Measurements from ENCODE around the gene NUDT9. TPM values are rescaled to one million over a fixed set of nuclear protein-coding genes. Genes with fewer than 3 reads are reported as not detected.

Gene NUDT9
- total RNA-seq, 1 donor from 2014 or later = 18.0 TPM

GRCh38 chr4:87493115-87493514, 70.7 kb downstream of the NUDT9 start:
- Histone ChIP-seq H3K79me2 (ENCODE audit: low read depth) (no peaks in the 10 kb centered on the region), H3K4me1 (no peaks in the 10 kb centered on the region), H3K27ac (no peak overlapping the region), H3K36me3 (no peaks in the 10 kb centered on the region), H4K20me1 (ENCODE audit: low read depth) (no peaks in the 10 kb centered on the region), H3K9ac (no peak overlapping the region), H3K27me3 (no peaks in the 10 kb centered on the region), H3F3A (ENCODE audit: low read depth) (no peaks in the 10 kb centered on the region), H3K4me3 (no peak overlapping the region), H2AFZ (replicated peaks) (no peak overlapping the region), H3K4me2 (no peak overlapping the region), H3K9me3 (ENCODE audit: low read depth) (no peaks in the 10 kb centered on the region)
- no peak for DNase-seq (ENCODE audit: low spot score)
- TF ChIP-seq, protein P1, sequence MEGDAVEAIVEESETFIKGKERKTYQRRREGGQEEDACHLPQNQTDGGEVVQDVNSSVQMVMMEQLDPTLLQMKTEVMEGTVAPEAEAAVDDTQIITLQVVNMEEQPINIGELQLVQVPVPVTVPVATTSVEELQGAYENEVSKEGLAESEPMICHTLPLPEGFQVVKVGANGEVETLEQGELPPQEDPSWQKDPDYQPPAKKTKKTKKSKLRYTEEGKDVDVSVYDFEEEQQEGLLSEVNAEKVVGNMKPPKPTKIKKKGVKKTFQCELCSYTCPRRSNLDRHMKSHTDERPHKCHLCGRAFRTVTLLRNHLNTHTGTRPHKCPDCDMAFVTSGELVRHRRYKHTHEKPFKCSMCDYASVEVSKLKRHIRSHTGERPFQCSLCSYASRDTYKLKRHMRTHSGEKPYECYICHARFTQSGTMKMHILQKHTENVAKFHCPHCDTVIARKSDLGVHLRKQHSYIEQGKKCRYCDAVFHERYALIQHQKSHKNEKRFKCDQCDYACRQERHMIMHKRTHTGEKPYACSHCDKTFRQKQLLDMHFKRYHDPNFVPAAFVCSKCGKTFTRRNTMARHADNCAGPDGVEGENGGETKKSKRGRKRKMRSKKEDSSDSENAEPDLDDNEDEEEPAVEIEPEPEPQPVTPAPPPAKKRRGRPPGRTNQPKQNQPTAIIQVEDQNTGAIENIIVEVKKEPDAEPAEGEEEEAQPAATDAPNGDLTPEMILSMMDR (IDR thresholded peaks at IDR 0.05) = no peak
- TF ChIP-seq EZH2phosphoT487 (IDR thresholded peaks at IDR 0.05) = no peak
- TF ChIP-seq EZH2 (IDR thresholded peaks at IDR 0.05) = no peak
- Mint-ChIP-seq H3K36me3 (peaks cover 10% of the 10 kb centered on the region), H3K27me3 (ENCODE audit: insufficient read depth, low read depth) (no peaks in the 10 kb centered on the region), H3K9me3 (peaks cover 2% of the 10 kb centered on the region), H3K4me1 (no peaks in the 10 kb centered on the region), H3K4me3 (no peak overlapping the region), H3K27ac (no peak overlapping the region)

GRCh38 chr4:87497159-87497558, 74.8 kb downstream of the NUDT9 start:
- TF ChIP-seq, protein P1 (IDR thresholded peaks at IDR 0.05) = peak; percentile 71
- TF ChIP-seq EZH2phosphoT487 (IDR thresholded peaks at IDR 0.05) (no peak), EZH2 (IDR thresholded peaks at IDR 0.05) (no peak)
- H3K4me1 ChIP-seq = no peaks in the 10 kb centered on the region
- Mint-ChIP-seq H3K4me1 (no peaks in the 10 kb centered on the region), H3K4me3 (no peak overlapping the region), H3K9me3 (no peaks in the 10 kb centered on the region), H3K27me3 (ENCODE audit: insufficient read depth, low read depth) (no peaks in the 10 kb centered on the region), H3K36me3 (no peaks in the 10 kb centered on the region), H3K27ac (no peak overlapping the region)
- no peak overlapping the region for H3K4me3 ChIP-seq
- no peaks in the 10 kb centered on the region for H3K9me3 ChIP-seq (ENCODE audit: low read depth)
- H3K27ac ChIP-seq = no peak overlapping the region
- H3F3A ChIP-seq (ENCODE audit: low read depth) = no peaks in the 10 kb centered on the region
- no peak overlapping the region for H3K9ac ChIP-seq
- H3K79me2 ChIP-seq (ENCODE audit: low read depth) = no peaks in the 10 kb centered on the region
- no peaks in the 10 kb centered on the region for H3K36me3 ChIP-seq
- peak; percentile 30 for DNase-seq (ENCODE audit: low spot score)
- no peaks in the 10 kb centered on the region for H3K27me3 ChIP-seq
- no peaks in the 10 kb centered on the region for H4K20me1 ChIP-seq (ENCODE audit: low read depth)
- H2AFZ ChIP-seq (replicated peaks) = no peak overlapping the region
- H3K4me2 ChIP-seq = no peak overlapping the region

GRCh38 chr4:87497578-87497977, 75.2 kb downstream of the NUDT9 start:
- Histone ChIP-seq H3K4me3 (no peak overlapping the region), H3F3A (ENCODE audit: low read depth) (no peaks in the 10 kb centered on the region), H2AFZ (replicated peaks) (no peak overlapping the region), H3K27me3 (no peaks in the 10 kb centered on the region), H3K27ac (no peak overlapping the region), H3K4me2 (no peak overlapping the region), H4K20me1 (ENCODE audit: low read depth) (no peaks in the 10 kb centered on the region), H3K79me2 (ENCODE audit: low read depth) (no peaks in the 10 kb centered on the region), H3K9me3 (ENCODE audit: low read depth) (no peaks in the 10 kb centered on the region), H3K4me1 (no peaks in the 10 kb centered on the region), H3K9ac (no peak overlapping the region), H3K36me3 (no peaks in the 10 kb centered on the region)
- no peak for DNase-seq (ENCODE audit: low spot score)
- Mint-ChIP-seq H3K27me3 (ENCODE audit: insufficient read depth, low read depth) (no peaks in the 10 kb centered on the region), H3K4me3 (no peak overlapping the region), H3K36me3 (no peaks in the 10 kb centered on the region), H3K9me3 (no peaks in the 10 kb centered on the region), H3K4me1 (no peaks in the 10 kb centered on the region), H3K27ac (no peak overlapping the region)
- TF ChIP-seq, protein P1 (IDR thresholded peaks at IDR 0.05) = no peak
- TF ChIP-seq EZH2 (IDR thresholded peaks at IDR 0.05) (no peak), EZH2phosphoT487 (IDR thresholded peaks at IDR 0.05) (no peak)
